GM23248 (cell line): Measurements from ENCODE around the gene PPP1R9A. TPM values are rescaled to one million over a fixed set of nuclear protein-coding genes. Genes with fewer than 3 reads are reported as not detected.
A peak's percentile ranks its signal among the peaks of the same experiment; 100 is the strongest.

Source experiments
- DNase-seq: peaks from one replicate; pipeline ENCODE4 v3.0.0-alpha.2; 2015
- H2AFZ ChIP-seq: fragments of 200-600 bp; sonication (generic); 2 replicates; pipeline ENCODE4 v1.6.1; 2016; ENCODE audit warnings: antibody characterized with exemption
- H3F3A ChIP-seq: fragments of 200-600 bp; sonication (generic); 2 replicates; pipeline ENCODE4 v1.6.1; 2016; ENCODE audit warnings: mild to moderate bottlenecking, antibody characterized with exemption, mixed run types; ENCODE audit not compliant: insufficient read depth
- H3K27ac ChIP-seq: fragments of 200-600 bp; sonication (generic); 2 replicates; pipeline ENCODE4 v1.5.1; 2016; ENCODE audit warnings: mild to moderate bottlenecking
- H3K27me3 ChIP-seq: fragments of 200-600 bp; sonication (generic); replicated peaks from 2 replicates; pipeline ENCODE4 v1.6.1; 2016; ENCODE audit warnings: mild to moderate bottlenecking; ENCODE audit not compliant: insufficient read depth
- H3K36me3 ChIP-seq: fragments of 200-600 bp; sonication (generic); 2 replicates; pipeline ENCODE4 v1.6.1; 2016; ENCODE audit warnings: low read depth, mild to moderate bottlenecking
- H3K4me1 ChIP-seq: fragments of 200-600 bp; sonication (generic); 2 replicates; pipeline ENCODE4 v1.6.1; 2016; ENCODE audit warnings: mild to moderate bottlenecking; ENCODE audit not compliant: insufficient read depth
- H3K4me2 ChIP-seq: fragments of 200-600 bp; sonication (generic); one replicate; pipeline ENCODE4 v1.6.1; 2016; ENCODE audit warnings: mild to moderate bottlenecking; ENCODE audit not compliant: unreplicated experiment
- H3K4me3 ChIP-seq: fragments of 200-600 bp; sonication (generic); 2 replicates; pipeline ENCODE4 v1.5.1; 2016; ENCODE audit warnings: mild to moderate bottlenecking
- H3K79me2 ChIP-seq: fragments of 200-600 bp; sonication (generic); 2 replicates; pipeline ENCODE4 v1.6.1; 2016; ENCODE audit warnings: mild to moderate bottlenecking; ENCODE audit not compliant: insufficient read depth
- H3K9ac ChIP-seq: fragments of 200-600 bp; sonication (generic); 2 replicates; pipeline ENCODE4 v1.6.1; 2016; ENCODE audit warnings: mild to moderate bottlenecking
- H3K9me2 ChIP-seq: fragments of 200-600 bp; sonication (generic); 2 replicates; pipeline ENCODE4 v1.6.1; 2016; ENCODE audit warnings: mixed run types, mild to moderate bottlenecking, moderate library complexity; ENCODE audit not compliant: insufficient read depth
- H3K9me3 ChIP-seq: fragments of 200-600 bp; sonication (generic); one replicate; pipeline ENCODE4 v1.6.1; 2017; ENCODE audit warnings: low read depth
- H4K20me1 ChIP-seq: fragments of 200-600 bp; sonication (generic); 2 replicates; pipeline ENCODE4 v1.6.0; 2016; ENCODE audit not compliant: insufficient read depth
- EZH2 ChIP-seq: fragments of 200-600 bp; sonication (generic); IDR thresholded peaks from 2 replicates; pipeline ENCODE4 v1.6.1; 2018; ENCODE audit warnings: antibody characterized with exemption, mild to moderate bottlenecking; ENCODE audit not compliant: insufficient read depth, poor library complexity, severe bottlenecking
- EZH2phosphoT487 ChIP-seq: fragments of 200-600 bp; sonication (generic); IDR thresholded peaks from 2 replicates; pipeline ENCODE4 v1.6.1; 2018; ENCODE audit warnings: antibody characterized with exemption, moderate library complexity, mild to moderate bottlenecking, low read depth; ENCODE audit not compliant: insufficient read depth
- WGBS, 2 experiments: methylation state at CpG; one replicate each; pipeline ENCODE4 v1.1.6; 2015 to 2017; ENCODE audit warnings: low lambda C conversion rate in 2 of 2, low coverage in 1 of 2; ENCODE audit errors: missing lambda C conversion rate in 2 of 2; 5-methylcytosine and 5-hydroxymethylcytosine counted together
- in situ Hi-C: fragments of 300-500 bp; cut with MboI; formaldehyde crosslinking; loops from 2 replicates; pipeline ENCODE4 v1.15.0; 2020
- polyA plus RNA-seq: library from polyadenylated mRNA; unstranded; fragments of >200 nt; fragmentation: Nextera tagmentation; extraction: Ambion mirVana; gene quantifications from 2 replicates; pipeline ENCODE4 v1.2.1, GENCODE V29; 2016
- total RNA-seq: library from RNA; depleted of rRNA; stranded (reverse); fragments of >200 nt; shearing (Covaris generic); gene quantifications from 2 replicates; pipeline ENCODE4 v1.2.3, GENCODE V29; 2014

The PPP1R9A gene
- total and polyA plus RNA-seq, 2 experiments from 2014 or later, result 0.03 TPM; not detected in 1

DNA sequence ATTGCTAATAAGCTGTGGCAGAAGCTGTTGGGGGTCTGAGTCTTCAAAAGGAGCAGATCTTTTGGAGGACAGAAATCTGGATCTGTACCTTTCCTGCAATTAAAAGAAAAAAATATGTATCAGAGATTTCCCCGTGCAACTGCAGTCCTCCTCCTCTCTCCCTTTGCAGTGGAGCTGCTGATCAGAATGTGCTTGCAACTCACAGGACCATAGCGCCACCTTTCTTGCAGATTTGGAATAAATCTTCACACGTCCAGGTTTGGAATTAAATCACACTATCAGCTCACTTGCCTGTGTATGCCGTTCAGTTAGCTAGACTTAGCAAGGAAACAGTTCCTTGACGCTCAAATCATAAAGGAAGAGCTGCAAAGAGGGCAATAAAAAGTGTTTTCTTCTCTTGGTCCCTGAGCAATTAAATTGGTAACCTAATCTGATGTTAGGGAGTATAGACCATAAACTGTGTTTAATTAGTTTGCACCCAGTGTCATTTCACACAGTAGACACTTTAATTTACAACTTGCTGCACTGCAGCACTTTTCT, 339.5 kb downstream of the PPP1R9A start:
- 0 out of 2 replicates have a peak, but pooled peaks cover 3% of the 10 kb centered on the region for H3K4me1 ChIP-seq
- no peak overlapping the region for H3K9ac ChIP-seq
- in situ Hi-C loops, result loop anchor here (25.0 kb wide), 2 partner anchors 785 to 960 kb away; no protein-coding TSS in a partner anchor

DNA sequence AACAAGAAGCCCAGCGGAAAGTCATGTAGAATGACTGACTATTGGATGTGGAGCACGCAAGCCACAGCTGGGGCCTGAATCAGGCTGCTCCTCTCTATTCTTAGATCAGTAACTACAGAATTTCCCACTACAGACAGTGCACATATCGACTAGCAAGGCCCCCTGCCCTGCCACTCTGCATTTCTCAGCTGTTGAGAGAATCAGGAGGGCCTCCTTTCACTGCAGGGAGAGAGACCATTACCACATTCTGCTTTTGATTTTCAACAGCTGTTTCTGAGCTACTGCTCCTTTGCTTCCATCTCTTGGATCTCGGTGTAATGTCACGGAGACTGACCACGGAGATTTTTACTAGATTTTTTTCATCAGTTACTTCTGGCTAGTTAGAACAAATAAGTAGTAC, 343.2 kb downstream of the PPP1R9A start:
- no peaks in the 10 kb centered on the region for H3F3A ChIP-seq
- no peak for DNase-seq
- peaks cover 12% of the 10 kb centered on the region; the same call in 1 of the 2 replicates for H3K27me3 ChIP-seq
- H3K4me2 ChIP-seq, result no peak overlapping the region
- H3K79me2 ChIP-seq, result no peaks in the 10 kb centered on the region
- no peaks in the 10 kb centered on the region for H3K9me3 ChIP-seq
- H3K36me3 ChIP-seq, result no peaks in the 10 kb centered on the region
- WGBS, 2 experiments, result 72 to 74% methylated on average over 6 of the region's 6 CpGs
- H3K9me2 ChIP-seq, result no peaks in the 10 kb centered on the region
- 0 out of 2 replicates have a peak, but pooled peaks cover 3% of the 10 kb centered on the region for H3K4me1 ChIP-seq
- H3K27ac ChIP-seq, result no peak overlapping the region
- no peak overlapping the region for H3K4me3 ChIP-seq
- no peak overlapping the region for H2AFZ ChIP-seq
- no peaks in the 10 kb centered on the region for H4K20me1 ChIP-seq
- TF ChIP-seq EZH2 (no peak), EZH2phosphoT487 (no peak)
- in situ Hi-C loops, result no loop called here
- H3K9ac ChIP-seq, result no peak overlapping the region

More for the DNA sequence above, 339.5 kb downstream of the PPP1R9A start:
- no peak for TF ChIP-seq EZH2
- TF ChIP-seq EZH2phosphoT487, result no peak
- no peaks in the 10 kb centered on the region for H3K9me3 ChIP-seq
- H3K27me3 ChIP-seq, result peaks cover 11% of the 10 kb centered on the region; the same call in 1 of the 2 replicates
- DNase-seq, result peak; percentile 81
- H2AFZ ChIP-seq, result peak overlapping the region; percentile 82
- peak overlapping the region; percentile 56 for H3K4me3 ChIP-seq
- no peaks in the 10 kb centered on the region for H3K9me2 ChIP-seq
- no peak overlapping the region for H3K27ac ChIP-seq
- H3K4me2 ChIP-seq, result peak overlapping the region; percentile 69
- H4K20me1 ChIP-seq, result no peaks in the 10 kb centered on the region
- no peaks in the 10 kb centered on the region for H3K79me2 ChIP-seq
- no peaks in the 10 kb centered on the region for H3F3A ChIP-seq
- WGBS, 2 experiments, result 0 to 1% methylated on average over 5 of the region's 5 CpGs
- H3K36me3 ChIP-seq, result no peaks in the 10 kb centered on the region

DNA sequence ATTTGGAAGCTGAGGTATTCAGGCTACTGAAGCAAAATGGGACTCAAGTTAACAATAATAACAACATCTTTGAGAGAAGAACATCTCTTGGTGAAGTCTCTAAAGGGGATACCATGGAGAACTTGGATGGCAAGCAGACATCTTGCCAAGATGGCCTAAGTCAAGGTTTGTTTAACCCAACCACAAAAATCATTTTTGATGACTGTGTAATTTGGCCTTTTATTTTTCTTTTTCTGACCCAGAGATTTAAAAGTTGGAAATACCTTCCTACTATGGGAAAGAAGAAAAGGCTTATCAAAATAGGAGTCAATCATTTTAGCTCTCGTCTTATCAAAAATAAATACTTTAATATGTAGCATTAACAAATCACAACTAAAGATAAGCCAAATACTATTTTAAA, 344.6 kb downstream of the PPP1R9A start:
- DNase-seq, result no peak
- H2AFZ ChIP-seq, result no peak overlapping the region
- H3K4me3 ChIP-seq, result no peak overlapping the region
- TF ChIP-seq EZH2phosphoT487 (no peak), EZH2 (no peak)
- no peaks in the 10 kb centered on the region for H3K9me3 ChIP-seq
- no peaks in the 10 kb centered on the region for H3K4me1 ChIP-seq
- no peaks in the 10 kb centered on the region for H3K9me2 ChIP-seq
- no peaks in the 10 kb centered on the region for H3K79me2 ChIP-seq
- H4K20me1 ChIP-seq, result no peaks in the 10 kb centered on the region
- WGBS, 2 experiments, result 71 to 79% methylated on average over 1 of the region's 1 CpG
- no peak overlapping the region for H3K9ac ChIP-seq
- H3K4me2 ChIP-seq, result no peak overlapping the region
- H3K27ac ChIP-seq, result no peak overlapping the region
- H3K36me3 ChIP-seq, result no peaks in the 10 kb centered on the region
- 0 out of 2 replicates have a peak, but pooled peaks cover 11% of the 10 kb centered on the region for H3K27me3 ChIP-seq
- in situ Hi-C loops, result no loop called here
- no peaks in the 10 kb centered on the region for H3F3A ChIP-seq

DNA sequence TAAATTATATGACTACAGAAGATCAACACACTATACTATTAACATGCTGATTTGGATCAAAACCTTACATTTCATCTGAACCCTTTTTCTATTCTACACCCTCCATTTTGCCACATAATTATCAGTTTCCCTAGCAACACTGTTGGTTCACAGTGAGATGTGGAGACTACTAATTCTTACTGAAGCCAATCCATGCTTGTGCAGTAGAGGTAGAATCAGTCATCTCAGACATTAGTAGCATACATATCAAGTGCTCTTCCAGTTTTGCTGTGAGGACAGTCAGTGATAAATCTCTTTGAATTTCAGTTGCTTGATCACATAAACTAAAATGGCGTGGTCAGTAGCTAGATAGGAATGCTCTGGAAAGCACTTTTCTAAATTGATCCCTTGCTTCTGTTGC, 346.6 kb downstream of the PPP1R9A start:
- Histone ChIP-seq H3K79me2 (no peaks in the 10 kb centered on the region), H3K36me3 (no peaks in the 10 kb centered on the region), H3K9ac (no peak overlapping the region), H3K9me2 (no peaks in the 10 kb centered on the region), H3K27me3 (0 out of 2 replicates have a peak, but pooled peaks cover 11% of the 10 kb centered on the region), H3K4me2 (no peak overlapping the region), H3F3A (no peaks in the 10 kb centered on the region), H3K9me3 (no peaks in the 10 kb centered on the region), H2AFZ (no peak overlapping the region), H4K20me1 (no peaks in the 10 kb centered on the region), H3K27ac (no peak overlapping the region), H3K4me3 (no peak overlapping the region), H3K4me1 (no peaks in the 10 kb centered on the region)
- in situ Hi-C loops, result no loop called here
- no peak for TF ChIP-seq EZH2
- no peak for TF ChIP-seq EZH2phosphoT487
- 73 to 89% methylated on average over 1 of the region's 1 CpG for WGBS, 2 experiments
- DNase-seq, result no peak
